Smooth muscle cell (in vitro differentiated cells): Measurements from ENCODE around the gene MPP2. TPM values are rescaled to one million over a fixed set of nuclear protein-coding genes. Genes with fewer than 3 reads are reported as not detected.

Experiments
- DNase-seq: peaks from one replicate; lab custom pipeline; 2025; ENCODE audit not compliant: unreplicated experiment; lab: John Stamatoyannopoulos, UW
- H2AFZ ChIP-seq: fragments of 200-600 bp; sonication (generic); 2 replicates; pipeline ENCODE4 v1.6.0; 2016; ENCODE audit warnings: antibody characterized with exemption, low read depth, mild to moderate bottlenecking
- H3F3A ChIP-seq: fragments of 200-600 bp; sonication (generic); 2 replicates; pipeline ENCODE4 v1.6.0; 2017; ENCODE audit warnings: antibody characterized with exemption, low read depth
- H3K27ac ChIP-seq: fragments of 200-600 bp; sonication (generic); 2 replicates; pipeline ENCODE4 v1.5.1; 2016; ENCODE audit warnings: low read depth, mild to moderate bottlenecking
- H3K27me3 ChIP-seq: fragments of 200-600 bp; sonication (generic); 2 replicates; pipeline ENCODE4 v1.6.1; 2016; ENCODE audit warnings: low read depth, mild to moderate bottlenecking
- H3K36me3 ChIP-seq: fragments of 200-600 bp; sonication (generic); 2 replicates; pipeline ENCODE4 v1.5.1; 2016; ENCODE audit warnings: low read depth
- H3K4me1 ChIP-seq: fragments of 200-600 bp; sonication (generic); 2 replicates; pipeline ENCODE4 v1.5.1; 2016; ENCODE audit warnings: low read depth
- H3K4me2 ChIP-seq: fragments of 200-600 bp; sonication (generic); 2 replicates; pipeline ENCODE4 v1.6.0; 2016; ENCODE audit warnings: mild to moderate bottlenecking
- H3K4me3 ChIP-seq: fragments of 200-600 bp; sonication (generic); 2 replicates; pipeline ENCODE4 v1.5.1; 2016; ENCODE audit warnings: mild to moderate bottlenecking
- H3K79me2 ChIP-seq: fragments of 200-600 bp; sonication (generic); 2 replicates; pipeline ENCODE4 v1.6.0; 2016; ENCODE audit warnings: low read depth, mild to moderate bottlenecking
- H3K9ac ChIP-seq: fragments of 200-600 bp; sonication (generic); 2 replicates; pipeline ENCODE4 v1.6.0; 2016; ENCODE audit warnings: low read depth
- H3K9me3 ChIP-seq: fragments of 200-600 bp; sonication (generic); replicated peaks from 2 replicates; pipeline ENCODE4 v1.5.1; 2016; ENCODE audit warnings: low read depth
- H4K20me1 ChIP-seq: fragments of 200-600 bp; sonication (generic); 2 replicates; pipeline ENCODE4 v1.6.0; 2016; ENCODE audit warnings: low read depth
- CTCF ChIP-seq: fragments of 200-600 bp; sonication (generic); IDR thresholded peaks from 2 replicates; pipeline ENCODE4 v1.5.1; 2017; ENCODE audit warnings: borderline replicate concordance, mild to moderate bottlenecking, antibody characterized with exemption; ENCODE audit not compliant: insufficient read depth, poor library complexity, severe bottlenecking
- WGBS: methylation state at CpG from one replicate; pipeline ENCODE4 v1.1.7; 2016; ENCODE audit warnings: low lambda C conversion rate; 5-methylcytosine and 5-hydroxymethylcytosine counted together
- polyA plus RNA-seq: library from polyadenylated mRNA; unstranded; fragments of >200 nt; fragmentation: Nextera tagmentation; extraction: Ambion mirVana; gene quantifications from 2 replicates; pipeline ENCODE4 v1.2.1, GENCODE V29; 2016
- total RNA-seq: library from RNA; depleted of rRNA; stranded (reverse); fragments of >200 nt; gene quantifications from 2 replicates; pipeline ENCODE4 v1.2.3, GENCODE V29; 2014

Gene MPP2
- total and polyA plus RNA-seq, 2 experiments from 2014 or later = 15.4 to 19.4 TPM

GRCh38 chr17:43840814-43841213 is 66.5 kb downstream of the MPP2 start:
- Histone ChIP-seq H2AFZ (no peak overlapping the region), H3F3A (no peaks in the 10 kb centered on the region), H3K4me3 (no peak overlapping the region), H3K27me3 (no peaks in the 10 kb centered on the region), H3K79me2 (no peaks in the 10 kb centered on the region), H3K9me3 (no peaks in the 10 kb centered on the region), H3K4me1 (no peaks in the 10 kb centered on the region), H3K27ac (no peak overlapping the region), H3K9ac (no peak overlapping the region), H4K20me1 (no peaks in the 10 kb centered on the region), H3K4me2 (peak overlapping the region; percentile 48), H3K36me3 (no peaks in the 10 kb centered on the region)
- peak; percentile 9 for TF ChIP-seq CTCF
- WGBS = 20% methylated on average over 4 of the region's 4 CpGs
- DNase-seq = no peak

GRCh38 chr17:43839670-43840108 is 67.6 kb downstream of the MPP2 start:
- no peak for TF ChIP-seq CTCF
- no peak overlapping the region for H3K4me2 ChIP-seq
- no peaks in the 10 kb centered on the region for H3K27me3 ChIP-seq
- no peaks in the 10 kb centered on the region for H4K20me1 ChIP-seq
- no peaks in the 10 kb centered on the region for H3K79me2 ChIP-seq
- H3K9me3 ChIP-seq = no peaks in the 10 kb centered on the region
- H3K36me3 ChIP-seq = no peaks in the 10 kb centered on the region
- no peak overlapping the region for H3K27ac ChIP-seq
- no peak overlapping the region for H3K9ac ChIP-seq
- no peaks in the 10 kb centered on the region for H3K4me1 ChIP-seq
- no peak overlapping the region for H2AFZ ChIP-seq
- WGBS = 64% methylated on average over 7 of the region's 7 CpGs
- no peak overlapping the region for H3K4me3 ChIP-seq
- no peak for DNase-seq
- H3F3A ChIP-seq = no peaks in the 10 kb centered on the region

- Histone ChIP-seq H3K4me3 (no peak overlapping the region), H3K27me3 (no peaks in the 10 kb centered on the region), H3F3A (no peaks in the 10 kb centered on the region), H3K4me1 (peaks cover 6% of the 10 kb centered on the region), H3K9ac (no peak overlapping the region), H4K20me1 (peaks cover 7% of the 10 kb centered on the region), H3K4me2 (no peak overlapping the region), H3K27ac (no peak overlapping the region), H3K9me3 (no peaks in the 10 kb centered on the region), H3K79me2 (no peaks in the 10 kb centered on the region), H2AFZ (no peak overlapping the region), H3K36me3 (no peaks in the 10 kb centered on the region)
- 87% methylated on average over 2 of the region's 2 CpGs for WGBS
- no peak for DNase-seq
- TF ChIP-seq CTCF = no peak
Observed at GRCh38 chr17:43834106-43834505, 73.2 kb downstream of the MPP2 start.
